Smooth muscle cell (in vitro differentiated cells): Measurements from ENCODE around the gene UGT2B28. TPM values are rescaled to one million over a fixed set of nuclear protein-coding genes. Genes with fewer than 3 reads are reported as not detected.
"Not testable (repeated sequence)": the region's sequence is repeated elsewhere in the genome, so short reads cannot be mapped to it uniquely, and the experiment has no call there.

Experiments used
- DNase-seq: peaks from one replicate; lab custom pipeline; 2025; ENCODE audit not compliant: unreplicated experiment; lab: John Stamatoyannopoulos, UW
- H2AFZ ChIP-seq: fragments of 200-600 bp; sonication (generic); 2 replicates; pipeline ENCODE4 v1.6.0; 2016; ENCODE audit warnings: antibody characterized with exemption, low read depth, mild to moderate bottlenecking
- H3F3A ChIP-seq: fragments of 200-600 bp; sonication (generic); 2 replicates; pipeline ENCODE4 v1.6.0; 2017; ENCODE audit warnings: antibody characterized with exemption, low read depth
- H3K27ac ChIP-seq: fragments of 200-600 bp; sonication (generic); 2 replicates; pipeline ENCODE4 v1.5.1; 2016; ENCODE audit warnings: low read depth, mild to moderate bottlenecking
- H3K27me3 ChIP-seq: fragments of 200-600 bp; sonication (generic); 2 replicates; pipeline ENCODE4 v1.6.1; 2016; ENCODE audit warnings: low read depth, mild to moderate bottlenecking
- H3K36me3 ChIP-seq: fragments of 200-600 bp; sonication (generic); 2 replicates; pipeline ENCODE4 v1.5.1; 2016; ENCODE audit warnings: low read depth
- H3K4me1 ChIP-seq: fragments of 200-600 bp; sonication (generic); 2 replicates; pipeline ENCODE4 v1.5.1; 2016; ENCODE audit warnings: low read depth
- H3K4me2 ChIP-seq: fragments of 200-600 bp; sonication (generic); 2 replicates; pipeline ENCODE4 v1.6.0; 2016; ENCODE audit warnings: mild to moderate bottlenecking
- H3K4me3 ChIP-seq: fragments of 200-600 bp; sonication (generic); 2 replicates; pipeline ENCODE4 v1.5.1; 2016; ENCODE audit warnings: mild to moderate bottlenecking
- H3K79me2 ChIP-seq: fragments of 200-600 bp; sonication (generic); 2 replicates; pipeline ENCODE4 v1.6.0; 2016; ENCODE audit warnings: low read depth, mild to moderate bottlenecking
- H3K9ac ChIP-seq: fragments of 200-600 bp; sonication (generic); 2 replicates; pipeline ENCODE4 v1.6.0; 2016; ENCODE audit warnings: low read depth
- H3K9me3 ChIP-seq: fragments of 200-600 bp; sonication (generic); replicated peaks from 2 replicates; pipeline ENCODE4 v1.5.1; 2016; ENCODE audit warnings: low read depth
- H4K20me1 ChIP-seq: fragments of 200-600 bp; sonication (generic); 2 replicates; pipeline ENCODE4 v1.6.0; 2016; ENCODE audit warnings: low read depth
- CTCF ChIP-seq: fragments of 200-600 bp; sonication (generic); IDR thresholded peaks from 2 replicates; pipeline ENCODE4 v1.5.1; 2017; ENCODE audit warnings: borderline replicate concordance, mild to moderate bottlenecking, antibody characterized with exemption; ENCODE audit not compliant: insufficient read depth, poor library complexity, severe bottlenecking
- WGBS: methylation state at CpG from one replicate; pipeline ENCODE4 v1.1.7; 2016; ENCODE audit warnings: low lambda C conversion rate; 5-methylcytosine and 5-hydroxymethylcytosine counted together
- polyA plus RNA-seq: library from polyadenylated mRNA; unstranded; fragments of >200 nt; fragmentation: Nextera tagmentation; extraction: Ambion mirVana; gene quantifications from 2 replicates; pipeline ENCODE4 v1.2.1, GENCODE V29; 2016
- total RNA-seq: library from RNA; depleted of rRNA; stranded (reverse); fragments of >200 nt; gene quantifications from 2 replicates; pipeline ENCODE4 v1.2.3, GENCODE V29; 2014

Gene UGT2B28
- total RNA-seq (not detected in 2 replicates), polyA plus RNA-seq (not detected in 2 replicates)

GRCh38 chr4:69280081-69280480, at the start of gene UGT2B28:
UGT2B28 (plus strand) TSS chr4:69280475; CDS start chr4:69280501, 26 bp downstream.
- 91% methylated on average over 4 of the region's 4 CpGs for WGBS
- H3K79me2 ChIP-seq, H3F3A ChIP-seq: not testable (repeated sequence)

GRCh38 chr4:69239092-69239491, 41.2 kb upstream of the UGT2B28 start:
- Histone ChIP-seq H3K9ac (no peak overlapping the region), H3K4me3 (no peak overlapping the region), H3K4me2 (no peak overlapping the region), H3K27me3 (no peaks in the 10 kb centered on the region), H3K36me3 (no peaks in the 10 kb centered on the region), H3K27ac (no peak overlapping the region), H4K20me1 (no peaks in the 10 kb centered on the region), H3F3A (no peaks in the 10 kb centered on the region), H3K4me1 (no peaks in the 10 kb centered on the region), H3K9me3 (no peaks in the 10 kb centered on the region), H3K79me2 (no peaks in the 10 kb centered on the region), H2AFZ (no peak overlapping the region)
- WGBS = 97% methylated on average over 2 of the region's 2 CpGs
- no peak for DNase-seq
- no peak for TF ChIP-seq CTCF

More at GRCh38 chr4:69280081-69280480, at the start of gene UGT2B28:
- DNase-seq, H3K27ac ChIP-seq, H3K9me3 ChIP-seq, H4K20me1 ChIP-seq, H2AFZ ChIP-seq, H3K36me3 ChIP-seq, H3K27me3 ChIP-seq, H3K4me1 ChIP-seq, H3K4me3 ChIP-seq, H3K9ac ChIP-seq, H3K4me2 ChIP-seq: not testable (repeated sequence)

- no peak for DNase-seq
- Histone ChIP-seq H4K20me1 (no peaks in the 10 kb centered on the region), H3K4me2 (no peak overlapping the region), H3K4me1 (no peaks in the 10 kb centered on the region), H3K27ac (no peak overlapping the region), H3K9ac (no peak overlapping the region), H3F3A (no peaks in the 10 kb centered on the region), H3K9me3 (no peaks in the 10 kb centered on the region), H3K4me3 (no peak overlapping the region), H3K27me3 (no peaks in the 10 kb centered on the region), H3K36me3 (no peaks in the 10 kb centered on the region), H2AFZ (no peak overlapping the region), H3K79me2 (no peaks in the 10 kb centered on the region)
- no peak for TF ChIP-seq CTCF
- 73% methylated on average over 6 of the region's 6 CpGs for WGBS
Measured at GRCh38 chr4:69239557-69240168, 40.6 kb upstream of the UGT2B28 start.

- not testable (repeated sequence) for H3K27me3 ChIP-seq, H3K4me3 ChIP-seq, H3K4me1 ChIP-seq, H3K27ac ChIP-seq, H3K36me3 ChIP-seq, H4K20me1 ChIP-seq, DNase-seq, H3K4me2 ChIP-seq, H2AFZ ChIP-seq, H3K9me3 ChIP-seq, H3K79me2 ChIP-seq, H3F3A ChIP-seq, H3K9ac ChIP-seq
- WGBS = 84% methylated on average over 3 of the region's 3 CpGs
Measured at GRCh38 chr4:69240787-69241186, 39.5 kb upstream of the UGT2B28 start.

GRCh38 chr4:69241746-69242145, 38.5 kb upstream of the UGT2B28 start:
- H3K4me1 ChIP-seq, H3K36me3 ChIP-seq, H4K20me1 ChIP-seq, H3K9me3 ChIP-seq, H3K79me2 ChIP-seq, H3F3A ChIP-seq, DNase-seq, H3K4me2 ChIP-seq, H3K4me3 ChIP-seq, H3K9ac ChIP-seq, H3K27me3 ChIP-seq, H2AFZ ChIP-seq, H3K27ac ChIP-seq: not testable (repeated sequence)
- WGBS = 92% methylated on average over 2 of the region's 2 CpGs

GRCh38 chr4:69242562-69243240, 37.6 kb upstream of the UGT2B28 start:
- WGBS = 94% methylated on average over 3 of the region's 3 CpGs
- H3K36me3 ChIP-seq, H4K20me1 ChIP-seq, H3K4me1 ChIP-seq, H3K9me3 ChIP-seq, H3K27ac ChIP-seq, DNase-seq, H3K27me3 ChIP-seq, H3K4me2 ChIP-seq, H3K4me3 ChIP-seq, H2AFZ ChIP-seq, H3K79me2 ChIP-seq, H3F3A ChIP-seq, H3K9ac ChIP-seq: not testable (repeated sequence)

GRCh38 chr4:69250884-69251283, 29.4 kb upstream of the UGT2B28 start:
- WGBS = 92% methylated on average over 2 of the region's 2 CpGs
- not testable (repeated sequence) for H4K20me1 ChIP-seq, H3K79me2 ChIP-seq, H3K27ac ChIP-seq, H3K4me3 ChIP-seq, H3K9ac ChIP-seq, DNase-seq, H3K4me1 ChIP-seq, H3K9me3 ChIP-seq, H3K4me2 ChIP-seq, H3K36me3 ChIP-seq, H2AFZ ChIP-seq, H3K27me3 ChIP-seq, H3F3A ChIP-seq
